ENCODE measurements around the gene C11orf54. TPM values are rescaled to one million over a fixed set of nuclear protein-coding genes. Genes with fewer than 3 reads are reported as not detected.

The C11orf54 gene
- total RNA-seq, 1 donor from 2014 or later: 19.7 TPM

DNA sequence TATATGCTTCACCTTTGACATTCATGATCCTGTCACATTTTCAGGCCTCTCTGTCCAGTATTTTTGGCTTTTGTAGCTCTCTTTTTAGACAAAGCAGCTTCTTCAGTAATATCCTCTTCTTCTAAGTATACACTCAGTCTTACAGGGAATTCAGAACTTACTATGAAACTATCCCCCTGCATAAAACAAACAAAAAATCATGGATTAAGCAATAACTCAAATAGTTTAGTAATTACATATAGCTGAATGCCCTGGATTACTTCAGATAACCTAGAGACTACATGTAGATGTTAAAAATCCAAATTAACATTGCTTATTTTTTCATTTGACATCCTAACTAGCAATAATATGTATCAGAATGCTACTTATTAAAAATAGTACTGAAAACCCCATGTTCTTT is 5.3 kb upstream of the C11orf54 start:
- Histone ChIP-seq H3K27me3 (ENCODE audit: control insufficient read depth, insufficient read depth, low read length) (no peaks in the 10 kb centered on the region), H3K36me3 (ENCODE audit: control insufficient read depth, insufficient read depth, low read length) (peaks cover 25% of the 10 kb centered on the region), H3K4me3 (ENCODE audit: low read depth, low read length) (no peak overlapping the region)
- TF ChIP-seq, protein P1, sequence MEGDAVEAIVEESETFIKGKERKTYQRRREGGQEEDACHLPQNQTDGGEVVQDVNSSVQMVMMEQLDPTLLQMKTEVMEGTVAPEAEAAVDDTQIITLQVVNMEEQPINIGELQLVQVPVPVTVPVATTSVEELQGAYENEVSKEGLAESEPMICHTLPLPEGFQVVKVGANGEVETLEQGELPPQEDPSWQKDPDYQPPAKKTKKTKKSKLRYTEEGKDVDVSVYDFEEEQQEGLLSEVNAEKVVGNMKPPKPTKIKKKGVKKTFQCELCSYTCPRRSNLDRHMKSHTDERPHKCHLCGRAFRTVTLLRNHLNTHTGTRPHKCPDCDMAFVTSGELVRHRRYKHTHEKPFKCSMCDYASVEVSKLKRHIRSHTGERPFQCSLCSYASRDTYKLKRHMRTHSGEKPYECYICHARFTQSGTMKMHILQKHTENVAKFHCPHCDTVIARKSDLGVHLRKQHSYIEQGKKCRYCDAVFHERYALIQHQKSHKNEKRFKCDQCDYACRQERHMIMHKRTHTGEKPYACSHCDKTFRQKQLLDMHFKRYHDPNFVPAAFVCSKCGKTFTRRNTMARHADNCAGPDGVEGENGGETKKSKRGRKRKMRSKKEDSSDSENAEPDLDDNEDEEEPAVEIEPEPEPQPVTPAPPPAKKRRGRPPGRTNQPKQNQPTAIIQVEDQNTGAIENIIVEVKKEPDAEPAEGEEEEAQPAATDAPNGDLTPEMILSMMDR (IDR thresholded peaks at IDR 0.05; ENCODE audit: insufficient read depth, low read length, severe bottlenecking): no peak
- FAIRE-seq (no peak), DNase-seq (ENCODE audit: low read depth) (peak; percentile 21)

DNA sequence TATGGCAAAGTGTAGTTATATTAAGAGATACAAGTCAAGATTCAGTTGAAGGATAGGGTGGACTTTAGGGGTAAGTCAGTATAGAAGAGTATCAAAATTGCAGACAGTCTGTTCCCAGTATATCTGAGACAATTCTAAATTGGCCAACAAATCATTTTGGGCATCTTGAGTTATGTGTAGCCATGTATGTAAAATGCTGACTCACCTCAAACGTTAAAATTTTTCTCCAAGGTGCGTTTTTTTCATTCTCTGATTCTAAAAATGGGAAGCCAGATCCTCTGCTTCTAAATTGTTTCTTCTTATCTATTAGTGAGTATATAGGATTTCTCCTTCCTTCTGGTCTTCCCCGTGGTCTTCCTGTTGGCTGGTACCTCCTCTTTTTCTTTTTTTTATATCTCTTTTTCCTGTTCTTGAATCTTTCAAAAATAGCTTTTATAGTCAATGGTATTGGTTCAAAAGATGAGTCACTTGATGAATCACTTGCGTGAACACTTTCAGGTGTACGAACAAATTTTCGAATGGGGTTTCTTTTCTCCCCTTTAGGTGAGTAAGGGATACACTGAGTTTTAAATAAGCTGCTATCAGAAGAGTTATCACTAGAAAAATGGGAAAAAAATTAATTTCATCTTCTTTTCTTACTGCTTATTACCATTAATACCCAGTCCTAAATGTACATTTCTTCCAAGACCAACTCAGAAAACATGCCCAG is 3.4 kb upstream of the C11orf54 start:
- Histone ChIP-seq H3K4me3 (ENCODE audit: low read depth, low read length) (peak overlapping the region; percentile 74), H3K36me3 (ENCODE audit: control insufficient read depth, insufficient read depth, low read length) (peaks cover 21% of the 10 kb centered on the region), H3K27me3 (ENCODE audit: control insufficient read depth, insufficient read depth, low read length) (no peaks in the 10 kb centered on the region)
- DNase-seq (ENCODE audit: low read depth) (peak; percentile 84), FAIRE-seq (no peak)
- TF ChIP-seq, protein P1 (IDR thresholded peaks at IDR 0.05; ENCODE audit: insufficient read depth, low read length, severe bottlenecking): no peak

DNA sequence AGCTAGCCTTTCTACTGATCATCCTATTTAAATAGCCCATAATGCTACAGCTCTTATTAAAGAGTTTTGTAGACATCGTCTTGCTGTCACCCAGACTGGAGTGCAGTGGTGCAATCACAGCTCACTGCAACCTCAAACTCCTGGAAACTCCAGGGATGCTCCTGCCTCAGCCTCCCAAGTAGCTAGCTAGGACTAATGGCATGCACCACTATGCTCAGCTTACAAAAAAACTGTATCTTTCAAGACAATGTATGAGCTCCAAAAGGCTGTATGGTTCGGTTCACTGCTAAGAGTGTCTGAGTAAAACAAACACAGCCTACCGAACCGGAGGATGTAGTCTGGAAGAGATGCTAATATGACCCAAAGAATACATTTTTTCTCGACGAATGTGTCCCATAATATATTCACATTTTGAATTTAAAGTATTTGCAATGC is 2.8 kb upstream of the C11orf54 start:
- FAIRE-seq (no peak), DNase-seq (ENCODE audit: low read depth) (peak; percentile 25)
- Histone ChIP-seq H3K27me3 (ENCODE audit: control insufficient read depth, insufficient read depth, low read length) (no peaks in the 10 kb centered on the region), H3K36me3 (ENCODE audit: control insufficient read depth, insufficient read depth, low read length) (peaks cover 16% of the 10 kb centered on the region), H3K4me3 (ENCODE audit: low read depth, low read length) (peak overlapping the region; percentile 74)
- TF ChIP-seq, protein P1 (IDR thresholded peaks at IDR 0.05; ENCODE audit: insufficient read depth, low read length, severe bottlenecking): no peak

DNA sequence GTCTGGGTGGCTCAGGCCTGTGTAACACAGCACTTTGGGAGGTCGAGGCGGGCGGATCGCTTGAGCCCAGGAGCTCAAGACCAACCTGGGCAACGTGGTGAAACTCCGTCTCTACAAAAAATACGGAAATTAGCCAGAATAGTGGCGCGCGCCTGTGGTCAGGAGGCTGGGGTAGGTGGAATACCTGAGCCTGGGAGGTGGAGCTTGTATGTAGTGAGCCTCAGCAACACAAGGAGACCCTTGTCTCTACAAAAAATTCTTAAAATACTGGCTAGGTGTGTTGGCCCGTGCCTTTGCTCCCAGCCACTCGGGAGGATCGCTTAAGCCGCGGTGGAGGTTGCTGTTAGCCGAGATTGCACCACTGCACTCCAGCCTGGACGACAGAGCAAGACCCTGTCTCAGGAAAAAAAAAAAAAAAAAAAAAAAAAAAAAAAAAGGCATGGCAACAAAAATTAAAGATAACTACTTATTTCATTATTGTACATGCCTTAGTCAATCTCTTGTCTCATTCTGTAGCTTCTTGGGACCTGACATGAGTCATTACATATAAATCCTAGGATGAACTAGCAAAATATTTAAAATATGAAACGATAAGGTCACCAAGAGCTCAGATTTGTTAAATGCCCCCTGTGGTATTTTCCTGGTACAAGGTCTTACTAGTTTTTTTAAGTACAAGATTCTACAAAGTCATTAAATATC is 1.3 kb upstream of the C11orf54 start:
- H3K36me3 ChIP-seq (ENCODE audit: control insufficient read depth, insufficient read depth, low read length): peaks cover 11% of the 10 kb centered on the region

DNA sequence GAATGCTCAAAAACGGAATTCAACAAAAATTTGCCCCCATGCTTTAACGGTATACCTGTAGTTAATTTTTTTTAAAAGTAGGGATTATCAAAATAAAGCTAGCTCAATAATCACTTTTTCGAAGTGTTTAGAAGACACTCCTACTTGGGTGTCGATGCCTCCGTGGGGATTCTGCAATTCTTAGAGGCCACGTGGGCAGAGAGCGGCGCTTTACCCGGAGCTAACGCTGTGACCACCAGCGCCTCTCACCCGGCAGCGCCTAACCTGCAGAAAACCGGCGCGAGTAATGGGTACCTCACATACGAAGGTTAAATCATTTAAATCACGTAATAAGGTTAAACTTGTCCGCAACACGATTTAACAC is 760 bp upstream of the C11orf54 start:
- DNase-seq (ENCODE audit: low read depth) (peak; percentile 30), FAIRE-seq (no peak)
- TF ChIP-seq, protein P1 (IDR thresholded peaks at IDR 0.05; ENCODE audit: insufficient read depth, low read length, severe bottlenecking): no peak
- H3K36me3 ChIP-seq (ENCODE audit: control insufficient read depth, insufficient read depth, low read length): peaks cover 7% of the 10 kb centered on the region
- H3K4me3 ChIP-seq (ENCODE audit: low read depth, low read length): peak overlapping the region; percentile 74
- no peaks in the 10 kb centered on the region for H3K27me3 ChIP-seq (ENCODE audit: control insufficient read depth, insufficient read depth, low read length)

More for the DNA sequence above, 1.3 kb upstream of the C11orf54 start:
- H3K27me3 ChIP-seq (ENCODE audit: control insufficient read depth, insufficient read depth, low read length): no peaks in the 10 kb centered on the region
- peak overlapping the region; percentile 74 for H3K4me3 ChIP-seq (ENCODE audit: low read depth, low read length)
- FAIRE-seq (no peak), DNase-seq (ENCODE audit: low read depth) (peak; percentile 40)
- TF ChIP-seq, protein P1 (IDR thresholded peaks at IDR 0.05; ENCODE audit: insufficient read depth, low read length, severe bottlenecking): no peak
